Measurements from ENCODE around the gene GPRC5D.

GPRC5D gene

GRCh38 chr12:12901158-12901791, 50.7 kb downstream of the GPRC5D start:
- TF ChIP-seq TAF1 (IDR thresholded peaks at IDR 0.05; ENCODE audit: low read depth, low read length) (no peak), SPI1 (IDR thresholded peaks at IDR 0.05; ENCODE audit: low read depth, low read length) (no peak), POU2F2 (IDR thresholded peaks at IDR 0.05; ENCODE audit: low read depth, low read length) (no peak), PAX5 (IDR thresholded peaks at IDR 0.05; ENCODE audit: insufficient read depth, low read length, severe bottlenecking) (no peak), POLR2A (IDR thresholded peaks at IDR 0.05; ENCODE audit: low read depth, low read length) (no peak), POLR2AphosphoS5 (IDR thresholded peaks at IDR 0.05; ENCODE audit: low read depth, low read length) (no peak)
- FAIRE-seq (no peak), DNase-seq (ENCODE audit: insufficient read length, low spot score) (no peak)

GRCh38 chr12:12900786-12901157, 51.2 kb downstream of the GPRC5D start:
- no peak for DNase-seq (ENCODE audit: insufficient read length, low spot score)
- no peak for TF ChIP-seq POLR2A (IDR thresholded peaks at IDR 0.05; ENCODE audit: low read depth, low read length)
- TF ChIP-seq TAF1 (IDR thresholded peaks at IDR 0.05; ENCODE audit: low read depth, low read length) = no peak
- no peak for TF ChIP-seq POU2F2 (IDR thresholded peaks at IDR 0.05; ENCODE audit: low read depth, low read length)
- TF ChIP-seq PAX5 (IDR thresholded peaks at IDR 0.05; ENCODE audit: insufficient read depth, low read length, severe bottlenecking) = no peak
- no peak for TF ChIP-seq SPI1 (IDR thresholded peaks at IDR 0.05; ENCODE audit: low read depth, low read length)
- no peak for TF ChIP-seq POLR2AphosphoS5 (IDR thresholded peaks at IDR 0.05; ENCODE audit: low read depth, low read length)
- FAIRE-seq = no peak

- DNase-seq (ENCODE audit: insufficient read length, low spot score) = no peak
- TF ChIP-seq POLR2AphosphoS5 (IDR thresholded peaks at IDR 0.05; ENCODE audit: low read depth, low read length) (no peak), TAF1 (IDR thresholded peaks at IDR 0.05; ENCODE audit: low read depth, low read length) (0 out of 2 replicates have a peak, but pooled peaks have one; percentile 13)
- FAIRE-seq = no peak
These were observed 52.2 kb downstream of the GPRC5D start for GRCh38 chr12:12899530-12900380.

- no peak for FAIRE-seq
These were observed 53.0 kb downstream of the GPRC5D start for GRCh38 chr12:12898911-12899511.

GRCh38 chr12:12898136-12898717, 53.7 kb downstream of the GPRC5D start:
- no peak for FAIRE-seq

More at GRCh38 chr12:12898911-12899511, 53.0 kb downstream of the GPRC5D start:
- DNase-seq (ENCODE audit: insufficient read length, low spot score) = no peak
- no peak for TF ChIP-seq POLR2AphosphoS5 (IDR thresholded peaks at IDR 0.05; ENCODE audit: low read depth, low read length)
- TF ChIP-seq POU2F2 (IDR thresholded peaks at IDR 0.05; ENCODE audit: low read depth, low read length) = no peak
- TF ChIP-seq POLR2A (IDR thresholded peaks at IDR 0.05; ENCODE audit: low read depth, low read length) = no peak
- TF ChIP-seq SPI1 (IDR thresholded peaks at IDR 0.05; ENCODE audit: low read depth, low read length) = no peak
- no peak for TF ChIP-seq PAX5 (IDR thresholded peaks at IDR 0.05; ENCODE audit: insufficient read depth, low read length, severe bottlenecking)
- no peak for TF ChIP-seq TAF1 (IDR thresholded peaks at IDR 0.05; ENCODE audit: low read depth, low read length)

GRCh38 chr12:12897302-12897701, 54.7 kb downstream of the GPRC5D start:
- TF ChIP-seq POU2F2 (IDR thresholded peaks at IDR 0.05; ENCODE audit: low read depth, low read length) (no peak), TAF1 (IDR thresholded peaks at IDR 0.05; ENCODE audit: low read depth, low read length) (no peak), POLR2AphosphoS5 (IDR thresholded peaks at IDR 0.05; ENCODE audit: low read depth, low read length) (no peak), POLR2A (IDR thresholded peaks at IDR 0.05; ENCODE audit: low read depth, low read length) (no peak), SPI1 (IDR thresholded peaks at IDR 0.05; ENCODE audit: low read depth, low read length) (no peak), PAX5 (IDR thresholded peaks at IDR 0.05; ENCODE audit: insufficient read depth, low read length, severe bottlenecking) (no peak)
- no peak for FAIRE-seq
- no peak for DNase-seq (ENCODE audit: insufficient read length, low spot score)

More at GRCh38 chr12:12898136-12898717, 53.7 kb downstream of the GPRC5D start:
- no peak for DNase-seq (ENCODE audit: insufficient read length, low spot score)
- TF ChIP-seq SPI1 (IDR thresholded peaks at IDR 0.05; ENCODE audit: low read depth, low read length) = no peak
- no peak for TF ChIP-seq POLR2AphosphoS5 (IDR thresholded peaks at IDR 0.05; ENCODE audit: low read depth, low read length)
- TF ChIP-seq POU2F2 (IDR thresholded peaks at IDR 0.05; ENCODE audit: low read depth, low read length) = no peak
- no peak for TF ChIP-seq PAX5 (IDR thresholded peaks at IDR 0.05; ENCODE audit: insufficient read depth, low read length, severe bottlenecking)
- no peak for TF ChIP-seq POLR2A (IDR thresholded peaks at IDR 0.05; ENCODE audit: low read depth, low read length)
- no peak for TF ChIP-seq TAF1 (IDR thresholded peaks at IDR 0.05; ENCODE audit: low read depth, low read length)

- TF ChIP-seq TAF1 (IDR thresholded peaks at IDR 0.05; ENCODE audit: low read depth, low read length) (no peak), POLR2AphosphoS5 (IDR thresholded peaks at IDR 0.05; ENCODE audit: low read depth, low read length) (no peak), PAX5 (IDR thresholded peaks at IDR 0.05; ENCODE audit: insufficient read depth, low read length, severe bottlenecking) (no peak), POLR2A (IDR thresholded peaks at IDR 0.05; ENCODE audit: low read depth, low read length) (no peak), SPI1 (IDR thresholded peaks at IDR 0.05; ENCODE audit: low read depth, low read length) (no peak), POU2F2 (IDR thresholded peaks at IDR 0.05; ENCODE audit: low read depth, low read length) (no peak)
- FAIRE-seq (no peak), DNase-seq (ENCODE audit: insufficient read length, low spot score) (no peak)
These were observed 55.7 kb downstream of the GPRC5D start for GRCh38 chr12:12896260-12896659.

- DNase-seq (ENCODE audit: insufficient read length, low spot score) = no peak
- TF ChIP-seq POLR2A (IDR thresholded peaks at IDR 0.05; ENCODE audit: low read depth, low read length) = no peak
- no peak for TF ChIP-seq PAX5 (IDR thresholded peaks at IDR 0.05; ENCODE audit: insufficient read depth, low read length, severe bottlenecking)
- no peak for TF ChIP-seq POU2F2 (IDR thresholded peaks at IDR 0.05; ENCODE audit: low read depth, low read length)
- TF ChIP-seq POLR2AphosphoS5 (IDR thresholded peaks at IDR 0.05; ENCODE audit: low read depth, low read length) = no peak
- TF ChIP-seq TAF1 (IDR thresholded peaks at IDR 0.05; ENCODE audit: low read depth, low read length) = no peak
- no peak for TF ChIP-seq SPI1 (IDR thresholded peaks at IDR 0.05; ENCODE audit: low read depth, low read length)
- FAIRE-seq = no peak
These were observed 58.5 kb downstream of the GPRC5D start for GRCh38 chr12:12893438-12893837.

GRCh38 chr12:12892681-12893141, 59.3 kb downstream of the GPRC5D start:
- DNase-seq (ENCODE audit: insufficient read length, low spot score) (no peak), FAIRE-seq (no peak)
- TF ChIP-seq SPI1 (IDR thresholded peaks at IDR 0.05; ENCODE audit: low read depth, low read length) (no peak), POLR2A (IDR thresholded peaks at IDR 0.05; ENCODE audit: low read depth, low read length) (no peak), POLR2AphosphoS5 (IDR thresholded peaks at IDR 0.05; ENCODE audit: low read depth, low read length) (no peak), POU2F2 (IDR thresholded peaks at IDR 0.05; ENCODE audit: low read depth, low read length) (no peak), PAX5 (IDR thresholded peaks at IDR 0.05; ENCODE audit: insufficient read depth, low read length, severe bottlenecking) (no peak), TAF1 (IDR thresholded peaks at IDR 0.05; ENCODE audit: low read depth, low read length) (no peak)

Data from GM12891 (cell line).